Fibroblast of skin of right biceps (primary cell): ENCODE results near the gene C10orf71.

ENCODE experiments used
- DNase-seq: peaks from one replicate; pipeline ENCODE4 v3.0.0-alpha.2; 2013

C10orf71 gene, protein sequence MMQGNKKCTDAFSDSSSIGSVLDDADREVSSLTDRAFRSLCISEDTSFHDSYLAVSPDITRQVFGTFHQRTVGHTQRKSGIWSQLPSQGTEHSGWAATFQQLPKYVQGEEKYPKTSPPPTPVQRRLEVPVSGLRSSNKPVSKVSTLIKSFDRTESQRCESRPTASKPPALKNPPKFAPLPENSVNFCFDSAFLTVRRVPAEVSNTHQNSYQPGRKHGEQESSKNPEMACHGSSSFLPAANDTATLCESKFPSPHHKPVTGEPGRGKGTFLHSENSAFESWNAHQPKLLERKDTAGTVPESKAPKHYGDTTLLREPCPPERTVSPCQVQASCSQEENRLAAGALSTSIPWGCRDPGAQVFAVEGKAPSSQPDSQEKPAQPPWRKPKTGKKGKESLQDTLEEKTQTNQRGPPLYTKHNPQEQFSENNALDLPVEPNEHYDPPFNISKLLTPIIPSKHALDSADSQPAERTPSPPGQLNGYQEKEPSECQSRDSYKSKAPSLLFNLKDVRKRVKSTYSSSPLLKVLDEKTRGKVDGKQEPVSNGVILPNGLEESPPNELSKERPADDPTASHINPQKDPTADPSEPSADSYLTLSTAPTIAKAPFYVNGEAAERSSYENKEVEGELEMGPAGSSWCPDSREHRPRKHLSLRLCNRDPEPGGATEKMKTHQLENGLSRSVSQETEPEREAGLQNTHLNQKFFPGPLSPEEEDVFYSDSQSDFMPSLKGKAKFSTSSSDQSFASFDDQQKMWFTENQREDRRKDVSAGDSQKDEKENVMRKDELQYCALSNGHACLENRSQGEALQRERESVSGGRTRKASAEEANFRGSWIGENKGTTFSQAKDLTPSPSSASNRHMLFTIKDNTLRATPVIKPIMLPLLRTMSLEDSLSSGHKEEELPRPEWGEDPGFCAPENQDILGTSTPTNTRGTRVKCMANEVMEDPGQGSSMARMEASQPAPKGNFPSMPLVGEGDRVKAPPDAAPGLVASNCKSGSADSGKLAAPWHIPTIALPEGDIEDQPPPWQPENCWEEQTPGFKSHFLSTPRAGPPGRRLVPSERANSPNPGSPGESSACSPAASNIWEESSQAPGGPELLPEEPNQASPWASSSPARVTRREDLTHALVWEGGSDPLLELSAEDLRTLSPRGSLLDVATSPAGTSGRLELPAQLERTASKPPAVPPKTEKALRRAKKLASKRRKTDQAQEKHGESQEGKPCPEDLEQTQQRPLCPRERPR (N-terminal part only)

GRCh38 chr10:49298983-49299815 is at the start of gene C10orf71:
Gene C10orf71, plus strand, starts transcription at chr10:49299170. Its CDS starts 23,376 bp downstream, at chr10:49322546.
- no peak for DNase-seq

DNA sequence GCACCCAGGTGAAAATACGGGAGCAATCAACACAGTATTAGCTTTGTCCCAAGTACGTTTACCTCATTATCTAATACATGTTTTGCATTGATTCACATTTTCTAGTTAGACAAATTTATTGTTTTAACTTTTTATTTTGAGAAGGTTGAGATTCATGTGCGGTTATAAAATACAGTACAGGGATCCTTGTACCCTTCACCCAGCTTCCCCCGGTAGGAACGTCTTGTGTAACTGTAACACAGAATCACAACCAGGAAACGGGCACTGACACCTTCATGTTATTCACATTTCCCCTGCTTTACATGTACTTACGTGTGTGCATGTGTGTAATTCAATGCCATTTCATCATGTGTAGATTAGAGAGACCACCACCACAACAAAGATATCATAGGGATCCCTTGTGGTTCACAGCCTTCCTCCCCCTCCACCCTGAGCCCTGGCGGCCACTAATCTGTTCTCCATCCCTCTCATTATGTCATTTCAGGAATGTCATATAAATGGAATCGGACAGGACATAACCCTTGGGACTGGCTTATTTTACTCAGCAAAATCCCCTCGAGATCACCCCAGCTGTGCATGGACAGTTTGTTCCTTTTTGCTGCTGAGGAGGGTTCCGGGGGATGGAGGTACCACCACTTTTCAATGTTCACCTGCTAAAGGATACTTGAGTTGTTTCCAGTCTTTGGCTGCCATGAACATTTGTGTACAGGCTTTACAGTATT is 46.5 kb upstream of the C10orf71 start:
- DNase-seq = no peak

GRCh38 chr10:49253340-49253906 is 45.5 kb upstream of the C10orf71 start:
- no peak for DNase-seq

DNA sequence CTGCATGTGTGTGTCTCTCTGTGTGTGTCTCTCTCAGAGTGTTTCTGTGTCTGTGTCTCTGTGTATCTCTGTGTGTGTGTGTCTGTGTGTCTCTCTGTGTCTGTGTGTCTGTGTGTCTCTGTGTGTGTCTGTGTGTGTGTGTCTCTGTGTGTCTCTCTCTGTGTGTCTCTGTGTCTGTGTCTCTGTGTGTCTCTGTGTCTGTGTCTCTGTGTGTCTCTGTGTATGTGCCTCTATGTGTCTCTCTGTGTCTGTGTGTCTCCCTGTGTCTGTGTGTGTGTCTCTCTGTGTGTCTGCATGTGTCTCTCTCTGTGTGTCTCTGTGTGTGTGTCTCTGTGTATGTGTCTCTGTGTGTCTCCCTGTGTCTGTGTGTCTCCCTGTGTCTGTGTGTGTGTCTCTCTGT is 44.8 kb upstream of the C10orf71 start:
- no peak for DNase-seq

DNA sequence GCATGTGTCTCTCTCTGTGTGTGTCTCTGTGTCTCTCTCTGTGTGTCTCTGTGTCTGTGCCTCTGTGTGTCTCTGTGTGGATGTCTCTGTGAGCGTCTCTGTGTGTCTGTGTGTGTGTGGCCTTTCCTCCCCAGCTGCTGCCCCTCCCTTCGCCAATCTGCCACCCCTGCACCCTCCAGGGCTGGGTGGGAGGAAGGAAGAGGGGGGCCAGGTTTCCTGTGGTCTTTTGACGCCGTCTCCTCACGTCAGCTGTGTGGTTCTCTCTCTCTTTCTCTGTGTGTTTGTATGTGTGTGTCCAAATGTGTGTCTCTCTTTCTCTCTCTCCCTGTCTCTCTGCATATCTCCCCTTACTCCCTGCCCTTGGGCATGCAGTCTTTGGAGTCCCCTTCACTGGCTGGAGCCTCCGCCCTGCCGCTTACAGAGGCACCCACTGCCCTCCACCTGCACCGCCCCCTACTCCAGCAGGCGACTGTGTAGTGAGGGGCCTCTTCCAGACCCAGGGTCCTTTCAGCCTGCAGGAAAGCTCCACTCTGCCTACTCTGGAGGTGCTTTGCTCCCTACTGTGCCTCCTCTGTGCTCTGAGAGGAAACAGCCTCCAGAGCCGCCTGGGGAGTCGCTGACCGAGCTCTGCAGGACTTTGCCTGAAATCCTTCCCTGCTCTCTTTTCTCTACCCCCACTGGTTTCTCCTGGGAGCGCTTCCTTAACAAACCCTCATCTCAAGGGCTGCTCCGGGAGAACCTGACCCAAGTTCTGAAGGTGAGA is 44.2 kb upstream of the C10orf71 start:
- DNase-seq = no peak

DNA sequence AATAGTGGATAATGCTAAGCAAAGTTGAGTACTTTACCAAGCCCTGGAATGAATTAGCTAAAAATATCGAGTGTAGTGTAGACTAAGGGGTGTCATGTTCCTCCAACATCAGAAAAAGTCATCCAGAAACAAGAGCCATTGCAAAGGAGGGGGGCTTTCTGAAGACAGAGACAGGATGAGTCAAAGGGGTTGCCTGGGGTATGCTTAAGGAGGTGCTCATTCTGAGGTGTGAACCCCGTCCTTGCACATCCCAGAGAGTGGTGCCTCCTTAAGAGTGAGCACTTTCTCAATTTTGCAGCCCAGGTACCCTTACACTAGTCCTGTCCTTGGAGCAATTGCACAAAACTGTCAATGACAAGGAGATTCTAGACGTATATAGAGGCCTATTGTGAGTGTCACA is 43.1 kb upstream of the C10orf71 start:
- no peak for DNase-seq

DNA sequence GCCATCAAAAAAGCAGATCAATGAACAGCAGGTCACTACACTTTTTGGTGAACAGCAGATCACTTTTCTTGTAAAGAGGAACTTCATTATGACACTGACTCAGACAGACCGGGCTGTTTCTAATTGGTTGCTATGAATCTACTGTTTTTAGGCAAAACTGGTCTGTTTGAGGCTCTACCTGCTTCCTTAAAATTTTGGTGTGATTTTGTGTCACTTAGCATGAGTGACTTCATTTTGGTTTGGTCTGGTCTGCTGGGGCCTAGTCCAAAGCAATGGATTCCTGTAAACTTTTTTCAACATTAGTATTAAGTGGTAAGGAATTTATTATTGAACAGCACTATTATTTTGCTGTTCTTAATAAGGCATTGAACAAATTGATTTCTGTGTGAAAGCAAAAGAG is 41.8 kb upstream of the C10orf71 start:
- no peak for DNase-seq

GRCh38 chr10:49257626-49258349 is 41.2 kb upstream of the C10orf71 start:
- no peak for DNase-seq

- DNase-seq = no peak
Observed at GRCh38 chr10:49258350-49258683, 40.7 kb upstream of the C10orf71 start.

- no peak for DNase-seq
Observed at GRCh38 chr10:49260644-49261296, 38.2 kb upstream of the C10orf71 start.

DNA sequence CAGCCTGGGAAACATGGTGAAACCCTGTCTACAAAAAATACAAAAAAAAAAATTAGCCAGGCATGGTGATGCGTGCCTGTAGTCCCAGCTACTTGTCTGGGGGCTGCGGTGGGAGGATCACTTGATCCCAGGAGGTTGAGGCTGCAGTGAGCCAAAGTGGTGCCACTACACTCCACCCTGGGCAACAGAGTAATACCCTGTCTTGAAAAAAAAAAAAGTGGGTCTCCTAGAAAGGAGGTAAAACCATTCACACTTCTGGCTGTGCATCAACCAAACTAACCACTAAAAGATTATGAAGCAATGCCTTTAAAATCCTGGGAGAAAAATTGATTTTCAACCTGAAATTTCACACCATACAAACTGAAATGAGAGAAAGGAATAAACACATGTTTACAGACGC is 35.4 kb upstream of the C10orf71 start:
- DNase-seq = no peak

DNA sequence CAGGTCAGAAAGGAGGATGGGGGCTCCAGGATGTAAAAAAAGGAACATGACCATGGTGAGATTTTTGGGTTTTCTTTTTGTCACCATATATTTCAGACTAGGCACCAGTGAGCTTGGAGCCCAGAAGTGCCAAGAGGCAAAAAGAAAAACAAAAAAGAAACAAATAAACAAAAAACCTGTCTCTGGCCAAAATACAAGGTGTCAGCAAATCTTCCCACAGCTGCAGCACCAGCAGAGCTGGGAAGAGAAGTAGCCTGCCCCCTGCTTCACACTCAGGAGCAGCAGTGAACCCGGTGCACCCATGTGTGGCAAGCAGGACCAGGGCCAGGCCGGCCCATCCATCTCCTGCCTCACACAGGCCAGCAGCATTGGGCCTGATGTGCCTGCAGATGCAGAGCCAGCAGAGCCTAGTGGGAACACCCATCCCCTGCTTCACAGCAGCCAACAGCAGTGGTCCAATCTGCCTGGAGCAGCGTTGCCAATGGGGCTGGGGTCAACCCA is 34.7 kb upstream of the C10orf71 start:
- DNase-seq = no peak

- no peak for DNase-seq
Observed at GRCh38 chr10:49265885-49266284, 33.1 kb upstream of the C10orf71 start.

DNA sequence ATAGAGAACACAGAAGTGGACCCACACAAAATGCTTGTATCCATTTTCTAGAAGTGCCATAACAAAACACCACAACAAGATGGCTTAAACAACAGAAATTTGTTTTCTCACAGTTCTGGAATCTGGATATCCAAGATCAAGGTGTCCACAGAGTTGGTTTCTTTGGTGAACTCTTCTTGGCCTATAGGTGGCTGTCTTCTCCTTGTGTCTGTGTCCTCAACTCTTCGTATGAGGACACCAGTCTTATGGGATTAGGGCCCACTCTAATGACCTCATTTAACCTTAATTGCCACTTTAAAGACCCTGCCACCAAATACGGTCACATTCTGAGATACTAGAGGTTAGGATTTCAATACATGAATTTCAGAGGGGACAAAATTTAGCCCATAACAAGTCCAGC is 30.8 kb upstream of the C10orf71 start:
- no peak for DNase-seq

DNA sequence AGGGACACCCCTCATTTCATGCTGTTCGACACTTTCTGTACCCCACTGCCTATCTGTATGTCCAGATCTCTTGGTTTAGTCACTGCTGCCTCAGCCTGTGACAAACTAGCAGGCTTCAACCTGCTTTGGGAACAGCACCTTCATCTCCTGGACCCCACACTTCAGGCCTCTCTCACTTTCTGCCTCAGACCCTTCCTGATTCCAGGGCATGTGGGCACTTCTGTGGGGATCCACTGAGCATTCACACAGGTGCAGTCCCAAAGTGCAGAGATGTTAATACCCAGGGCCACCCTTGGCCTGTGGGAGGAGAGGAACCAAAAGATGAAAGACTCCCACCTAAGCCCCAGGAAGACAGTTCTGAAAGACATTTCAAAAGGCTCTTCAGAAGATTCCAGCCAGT is 29.4 kb upstream of the C10orf71 start:
- no peak for DNase-seq

DNA sequence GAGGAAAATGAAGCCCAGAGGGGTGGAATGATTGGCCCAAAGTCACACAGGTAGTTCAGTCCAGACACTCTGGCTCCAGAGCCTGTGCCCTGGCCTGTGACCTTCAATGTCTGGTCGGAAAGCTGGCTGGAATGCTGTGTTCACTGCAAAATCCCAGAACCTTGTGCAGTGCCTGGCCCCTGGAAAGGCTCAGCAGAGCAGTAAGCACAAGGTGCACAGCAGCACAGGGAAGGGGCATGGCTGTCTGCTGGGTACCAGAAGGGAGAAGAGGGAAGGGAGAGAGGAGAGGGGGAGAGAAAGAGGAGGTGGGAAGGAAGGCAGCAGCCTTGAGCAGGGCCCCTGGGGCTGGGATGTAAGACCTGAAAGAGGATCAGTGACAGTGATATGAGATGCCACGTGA is 28.4 kb upstream of the C10orf71 start:
- no peak for DNase-seq

- DNase-seq = no peak
Observed at GRCh38 chr10:49271346-49271745, 27.6 kb upstream of the C10orf71 start.

- DNase-seq = no peak
Observed at GRCh38 chr10:49272251-49273081, 26.5 kb upstream of the C10orf71 start.
